ENCODE measurements around the gene PEAR1.
A peak's percentile ranks its signal among the peaks of the same experiment; 100 is the strongest.

Gene PEAR1

GRCh38 chr1:156866249-156866909 is 27.1 kb upstream of the PEAR1 start:
- peak overlapping the region; percentile 42 for H3K27ac ChIP-seq

GRCh38 chr1:156868341-156868740 is 25.2 kb upstream of the PEAR1 start:
- no peak for TF ChIP-seq CTCF (IDR thresholded peaks at IDR 0.05; ENCODE audit: low read depth, low read length)
- DNase-seq, result peak; percentile 71
- no peaks in the 10 kb centered on the region for H3K27me3 ChIP-seq (ENCODE audit: insufficient read depth, low read depth, severe bottlenecking)
- no peaks in the 10 kb centered on the region for H3K9me3 ChIP-seq (ENCODE audit: severe bottlenecking)
- H3K36me3 ChIP-seq, result no peaks in the 10 kb centered on the region
- no peak overlapping the region for H3K4me3 ChIP-seq (ENCODE audit: low read depth, low read length)
- H3K27ac ChIP-seq, result peak overlapping the region; percentile 32

More at GRCh38 chr1:156866249-156866909, 27.1 kb upstream of the PEAR1 start:
- Histone ChIP-seq H3K36me3 (no peaks in the 10 kb centered on the region), H3K9me3 (ENCODE audit: severe bottlenecking) (no peaks in the 10 kb centered on the region), H3K27me3 (ENCODE audit: insufficient read depth, low read depth, severe bottlenecking) (no peaks in the 10 kb centered on the region), H3K4me3 (ENCODE audit: low read depth, low read length) (peak overlapping the region; percentile 1; the same call in 1 of the 2 replicates)
- no peak for TF ChIP-seq CTCF (IDR thresholded peaks at IDR 0.05; ENCODE audit: low read depth, low read length)
- peak; percentile 88 for DNase-seq

GRCh38 chr1:156869455-156869854 is 24.1 kb upstream of the PEAR1 start:
- DNase-seq, result peak; percentile 67
- no peak for TF ChIP-seq CTCF (IDR thresholded peaks at IDR 0.05; ENCODE audit: low read depth, low read length)
- Histone ChIP-seq H3K4me3 (ENCODE audit: low read depth, low read length) (no peak overlapping the region), H3K9me3 (ENCODE audit: severe bottlenecking) (no peaks in the 10 kb centered on the region), H3K36me3 (no peaks in the 10 kb centered on the region), H3K27ac (peak overlapping the region; percentile 32), H3K27me3 (ENCODE audit: insufficient read depth, low read depth, severe bottlenecking) (no peaks in the 10 kb centered on the region)

GRCh38 chr1:156873659-156874058 is 19.9 kb upstream of the PEAR1 start:
- Histone ChIP-seq H3K36me3 (no peaks in the 10 kb centered on the region), H3K4me3 (ENCODE audit: low read depth, low read length) (no peak overlapping the region), H3K9me3 (ENCODE audit: severe bottlenecking) (no peaks in the 10 kb centered on the region), H3K27ac (no peak overlapping the region), H3K27me3 (ENCODE audit: insufficient read depth, low read depth, severe bottlenecking) (no peaks in the 10 kb centered on the region)
- TF ChIP-seq CTCF (IDR thresholded peaks at IDR 0.05; ENCODE audit: low read depth, low read length), result no peak
- DNase-seq, result no peak

- no peaks in the 10 kb centered on the region for H3K27me3 ChIP-seq (ENCODE audit: insufficient read depth, low read depth, severe bottlenecking)
- H3K4me3 ChIP-seq (ENCODE audit: low read depth, low read length), result no peak overlapping the region
- H3K36me3 ChIP-seq, result no peaks in the 10 kb centered on the region
- DNase-seq, result no peak
- no peak for TF ChIP-seq CTCF (IDR thresholded peaks at IDR 0.05; ENCODE audit: low read depth, low read length)
- H3K27ac ChIP-seq, result peak overlapping the region; percentile 7
- H3K9me3 ChIP-seq (ENCODE audit: severe bottlenecking), result no peaks in the 10 kb centered on the region
Observed at GRCh38 chr1:156874142-156874541, 19.4 kb upstream of the PEAR1 start.
